ENCODE results near the gene BBS9.

The BBS9 gene

DNA sequence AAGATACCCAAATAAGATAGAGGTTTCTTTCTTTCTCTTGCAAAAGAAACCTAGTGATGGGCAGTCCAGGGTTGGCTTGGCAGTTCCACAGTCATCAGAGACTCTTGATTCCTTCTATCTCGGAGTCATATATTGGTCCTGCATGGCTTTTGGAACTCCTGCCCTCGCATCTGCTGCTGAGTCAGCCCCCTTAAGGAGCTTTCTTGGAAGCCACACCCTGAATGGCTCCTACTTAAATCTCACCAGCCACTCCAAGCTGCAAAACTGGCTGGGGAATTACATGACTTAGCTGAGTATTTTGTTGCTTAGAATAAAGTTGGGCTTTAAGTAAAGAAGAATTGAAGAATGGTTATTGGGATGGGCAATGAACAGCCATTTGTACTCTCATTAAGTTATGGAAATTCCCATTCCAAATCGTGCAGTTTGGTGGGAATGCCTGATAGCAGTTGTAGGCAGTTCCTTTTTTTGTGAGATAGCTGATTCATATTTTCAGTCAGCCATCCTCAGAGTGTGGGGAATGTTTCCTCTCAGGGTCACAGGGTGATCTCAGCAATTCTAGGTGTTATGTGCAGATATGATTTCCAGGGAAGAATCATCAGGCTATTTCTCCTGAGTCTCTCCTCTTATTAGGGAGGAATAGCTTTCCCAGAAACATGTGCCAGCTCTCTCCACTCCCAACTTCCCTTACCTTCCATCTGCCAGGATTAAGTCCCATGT lies 209.9 kb downstream of the BBS9 start:
- no peak overlapping the region for H3K27ac ChIP-seq (ENCODE audit: insufficient read depth, low read depth, low read length, poor library complexity, severe bottlenecking)
- H3K9me3 ChIP-seq (ENCODE audit: control insufficient read depth, low read length), result no peaks in the 10 kb centered on the region
- no peaks in the 10 kb centered on the region for H3K36me3 ChIP-seq (ENCODE audit: control insufficient read depth, insufficient read depth, low read length)
- no peaks in the 10 kb centered on the region for H3K27me3 ChIP-seq (ENCODE audit: control insufficient read depth, insufficient read depth, low read length, poor library complexity, severe bottlenecking)
- no peaks in the 10 kb centered on the region for H3K4me1 ChIP-seq (ENCODE audit: control insufficient read depth, insufficient read depth, low read length)
- 91 to 94% methylated on average over 3 of the region's 3 CpGs for WGBS, 2 experiments
- H3K4me3 ChIP-seq (ENCODE audit: insufficient read depth, low read depth, low read length), result no peak overlapping the region

DNA sequence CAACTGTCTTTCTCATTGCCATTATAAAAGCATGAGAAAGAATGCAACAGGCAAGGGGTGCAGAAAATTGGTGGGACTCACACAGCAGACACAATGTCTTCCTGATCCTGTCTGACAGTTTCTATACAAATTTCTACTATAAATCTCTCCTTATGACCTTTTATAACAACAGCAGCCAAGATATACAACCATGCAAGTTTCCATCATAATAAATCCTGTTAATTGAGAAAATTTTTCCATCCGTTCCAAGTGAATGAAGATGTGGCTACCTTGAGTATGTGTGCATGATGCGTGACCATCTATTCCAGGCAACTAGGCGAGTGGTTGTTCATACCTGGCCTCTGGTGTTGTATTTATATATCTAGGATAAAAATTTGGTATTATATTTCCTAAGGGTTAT lies 216.7 kb downstream of the BBS9 start:
- WGBS, 2 experiments, result 96% methylated on average over 3 of the region's 3 CpGs
- Histone ChIP-seq H3K36me3 (ENCODE audit: control insufficient read depth, insufficient read depth, low read length) (no peaks in the 10 kb centered on the region), H3K9me3 (ENCODE audit: control insufficient read depth, low read length) (no peaks in the 10 kb centered on the region), H3K4me1 (ENCODE audit: control insufficient read depth, insufficient read depth, low read length) (no peaks in the 10 kb centered on the region), H3K27ac (ENCODE audit: insufficient read depth, low read depth, low read length, poor library complexity, severe bottlenecking) (no peak overlapping the region), H3K4me3 (ENCODE audit: insufficient read depth, low read depth, low read length) (no peak overlapping the region), H3K27me3 (ENCODE audit: control insufficient read depth, insufficient read depth, low read length, poor library complexity, severe bottlenecking) (no peaks in the 10 kb centered on the region)

DNA sequence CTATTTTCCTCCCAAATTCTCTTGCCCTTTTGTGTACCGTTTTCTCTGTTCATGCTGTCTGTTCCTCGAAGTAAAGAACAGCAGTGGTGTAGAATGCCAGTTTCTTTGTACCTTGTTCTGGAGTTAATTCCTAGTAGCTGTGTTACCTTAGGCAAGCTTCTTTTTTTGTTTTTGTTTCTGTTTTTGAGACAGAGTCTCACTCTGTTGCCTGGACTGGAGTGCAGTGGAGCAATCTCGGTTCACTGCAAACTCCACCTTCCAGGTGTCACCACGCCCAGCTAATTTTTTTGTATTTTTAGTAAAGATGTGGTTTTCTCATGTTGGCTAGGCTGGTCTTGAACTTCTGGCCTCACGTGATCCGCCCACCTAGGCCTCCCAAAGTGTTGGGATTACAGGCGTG lies 221.2 kb downstream of the BBS9 start:
- Histone ChIP-seq H3K36me3 (ENCODE audit: control insufficient read depth, insufficient read depth, low read length) (no peaks in the 10 kb centered on the region), H3K4me1 (ENCODE audit: control insufficient read depth, insufficient read depth, low read length) (no peaks in the 10 kb centered on the region), H3K9me3 (ENCODE audit: control insufficient read depth, low read length) (no peaks in the 10 kb centered on the region), H3K27ac (ENCODE audit: insufficient read depth, low read depth, low read length, poor library complexity, severe bottlenecking) (no peak overlapping the region), H3K27me3 (ENCODE audit: control insufficient read depth, insufficient read depth, low read length, poor library complexity, severe bottlenecking) (no peaks in the 10 kb centered on the region), H3K4me3 (ENCODE audit: insufficient read depth, low read depth, low read length) (no peak overlapping the region)
- 91 to 94% methylated on average over 7 of the region's 7 CpGs for WGBS, 2 experiments

DNA sequence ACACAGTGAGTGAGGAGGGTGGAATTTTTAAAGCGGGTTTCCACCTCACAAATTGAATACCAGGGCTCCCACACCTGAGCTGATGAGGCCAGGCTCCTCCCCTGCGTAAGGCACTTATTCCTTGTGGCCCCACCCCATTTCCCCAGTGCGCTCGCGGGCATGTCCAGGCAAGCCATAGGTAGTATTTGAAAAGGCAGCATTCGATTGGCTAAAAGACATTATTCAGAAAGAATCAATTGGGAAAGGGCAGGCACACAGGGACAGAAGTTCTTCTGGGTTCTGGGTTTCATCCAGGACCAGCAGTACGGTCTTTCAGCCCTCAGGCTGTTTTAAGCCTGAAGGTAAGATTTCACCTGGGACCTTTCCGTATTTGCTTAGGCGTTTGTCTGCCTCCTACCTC lies 222.3 kb downstream of the BBS9 start:
- H3K27me3 ChIP-seq (ENCODE audit: control insufficient read depth, insufficient read depth, low read length, poor library complexity, severe bottlenecking), result no peaks in the 10 kb centered on the region
- no peaks in the 10 kb centered on the region for H3K9me3 ChIP-seq (ENCODE audit: control insufficient read depth, low read length)
- no peak overlapping the region for H3K4me3 ChIP-seq (ENCODE audit: insufficient read depth, low read depth, low read length)
- 92 to 93% methylated on average over 7 to 9 of the region's 9 CpGs for WGBS, 2 experiments
- H3K36me3 ChIP-seq (ENCODE audit: control insufficient read depth, insufficient read depth, low read length), result no peaks in the 10 kb centered on the region
- H3K4me1 ChIP-seq (ENCODE audit: control insufficient read depth, insufficient read depth, low read length), result no peaks in the 10 kb centered on the region
- no peak overlapping the region for H3K27ac ChIP-seq (ENCODE audit: insufficient read depth, low read depth, low read length, poor library complexity, severe bottlenecking)

DNA sequence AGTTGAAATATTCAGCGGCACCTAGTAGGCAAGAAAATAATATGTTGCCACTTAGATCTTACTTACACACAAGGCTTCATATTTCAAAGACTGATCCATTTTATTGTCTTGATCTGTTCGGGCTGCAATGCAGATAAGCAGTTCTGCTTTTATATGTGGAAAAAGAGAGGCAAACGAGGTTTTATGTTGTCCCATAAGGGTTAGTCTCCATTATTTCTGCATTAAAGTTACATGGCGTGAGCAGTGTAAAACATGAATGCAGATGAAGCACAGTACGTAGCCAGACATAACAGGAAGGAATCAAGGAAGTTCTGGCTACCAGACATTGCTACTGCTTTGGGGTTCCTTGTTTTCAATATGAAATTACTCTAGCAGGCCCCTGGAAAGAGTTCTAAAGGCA lies 224.8 kb downstream of the BBS9 start:
- 93 to 94% methylated on average over 4 to 5 of the region's 5 CpGs for WGBS, 2 experiments
- Histone ChIP-seq H3K27me3 (ENCODE audit: control insufficient read depth, insufficient read depth, low read length, poor library complexity, severe bottlenecking) (no peaks in the 10 kb centered on the region), H3K4me1 (ENCODE audit: control insufficient read depth, insufficient read depth, low read length) (no peaks in the 10 kb centered on the region), H3K9me3 (ENCODE audit: control insufficient read depth, low read length) (no peaks in the 10 kb centered on the region), H3K4me3 (ENCODE audit: insufficient read depth, low read depth, low read length) (no peak overlapping the region), H3K27ac (ENCODE audit: insufficient read depth, low read depth, low read length, poor library complexity, severe bottlenecking) (no peak overlapping the region), H3K36me3 (ENCODE audit: control insufficient read depth, insufficient read depth, low read length) (no peaks in the 10 kb centered on the region)

DNA sequence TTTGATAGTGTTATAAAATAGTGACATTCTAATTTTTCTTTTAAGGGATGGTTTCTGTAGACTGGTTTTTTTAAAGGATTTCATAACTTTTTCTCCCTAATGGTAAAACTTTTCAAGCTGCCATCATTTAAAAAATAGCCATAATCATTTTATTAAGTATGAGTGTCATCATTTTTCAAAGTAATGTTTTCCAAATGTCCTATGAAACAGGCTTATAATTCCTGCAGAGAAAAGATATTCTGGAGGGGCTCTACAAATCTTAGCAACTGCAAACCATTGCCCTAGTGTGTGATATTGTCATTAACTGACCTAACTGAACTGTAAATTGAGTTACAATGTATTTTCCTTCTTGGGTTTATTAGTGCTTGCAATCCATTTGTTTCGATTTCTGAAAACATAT lies 226.0 kb downstream of the BBS9 start:
- Histone ChIP-seq H3K27me3 (ENCODE audit: control insufficient read depth, insufficient read depth, low read length, poor library complexity, severe bottlenecking) (no peaks in the 10 kb centered on the region), H3K4me3 (ENCODE audit: insufficient read depth, low read depth, low read length) (no peak overlapping the region), H3K9me3 (ENCODE audit: control insufficient read depth, low read length) (no peaks in the 10 kb centered on the region), H3K27ac (ENCODE audit: insufficient read depth, low read depth, low read length, poor library complexity, severe bottlenecking) (no peak overlapping the region), H3K4me1 (ENCODE audit: control insufficient read depth, insufficient read depth, low read length) (no peaks in the 10 kb centered on the region), H3K36me3 (ENCODE audit: control insufficient read depth, insufficient read depth, low read length) (no peaks in the 10 kb centered on the region)
- 86% methylated on average over 1 of the region's 1 CpG; no CpG with 5 or more reads in 1 of the 2 experiments for WGBS, 2 experiments

DNA sequence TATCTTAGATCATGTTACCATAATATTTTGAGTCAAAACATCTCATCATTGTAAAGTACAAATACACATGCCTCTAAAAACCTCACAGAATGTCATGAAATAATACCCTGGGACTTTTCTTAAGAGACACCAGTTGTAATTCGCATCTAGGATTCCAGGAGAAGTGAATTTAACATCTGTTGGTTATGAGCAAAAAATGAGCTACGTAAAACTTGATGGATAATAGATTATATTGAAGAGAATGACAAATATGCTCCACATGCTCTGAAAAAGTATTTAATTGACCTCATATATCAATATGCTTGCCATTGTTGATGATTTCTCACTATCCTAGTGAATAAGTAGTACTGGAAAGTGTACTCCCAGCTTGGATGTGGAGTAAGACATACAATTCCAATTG lies 227.0 kb downstream of the BBS9 start:
- H3K9me3 ChIP-seq (ENCODE audit: control insufficient read depth, low read length), result no peaks in the 10 kb centered on the region
- no peak overlapping the region for H3K4me3 ChIP-seq (ENCODE audit: insufficient read depth, low read depth, low read length)
- no peak overlapping the region for H3K27ac ChIP-seq (ENCODE audit: insufficient read depth, low read depth, low read length, poor library complexity, severe bottlenecking)
- H3K4me1 ChIP-seq (ENCODE audit: control insufficient read depth, insufficient read depth, low read length), result no peaks in the 10 kb centered on the region
- no peaks in the 10 kb centered on the region for H3K36me3 ChIP-seq (ENCODE audit: control insufficient read depth, insufficient read depth, low read length)
- no peaks in the 10 kb centered on the region for H3K27me3 ChIP-seq (ENCODE audit: control insufficient read depth, insufficient read depth, low read length, poor library complexity, severe bottlenecking)
- 90 to 100% methylated on average over 2 of the region's 2 CpGs for WGBS, 2 experiments

DNA sequence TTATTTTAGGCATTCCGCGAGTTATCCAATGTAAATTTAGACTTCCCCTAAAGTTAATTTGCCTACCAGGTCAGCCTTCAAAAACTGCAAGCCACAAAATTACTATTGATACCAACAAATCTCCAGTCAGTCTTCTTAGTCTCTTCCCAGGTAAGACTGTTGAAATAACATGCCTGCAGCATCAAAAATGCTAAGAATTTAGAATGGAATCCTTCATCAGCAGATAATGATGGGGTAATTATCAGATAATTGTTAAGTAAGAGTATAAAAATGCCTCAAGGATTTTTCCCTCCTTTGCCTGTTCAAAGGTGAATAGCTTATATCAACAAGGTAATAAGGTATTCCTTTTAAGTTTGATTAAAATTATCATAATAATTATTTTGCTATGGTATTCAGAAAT lies 228.5 kb downstream of the BBS9 start:
- WGBS, 2 experiments, result 93 to 98% methylated on average over 2 of the region's 2 CpGs
- Histone ChIP-seq H3K4me1 (ENCODE audit: control insufficient read depth, insufficient read depth, low read length) (no peaks in the 10 kb centered on the region), H3K4me3 (ENCODE audit: insufficient read depth, low read depth, low read length) (no peak overlapping the region), H3K36me3 (ENCODE audit: control insufficient read depth, insufficient read depth, low read length) (no peaks in the 10 kb centered on the region), H3K27ac (ENCODE audit: insufficient read depth, low read depth, low read length, poor library complexity, severe bottlenecking) (no peak overlapping the region), H3K27me3 (ENCODE audit: control insufficient read depth, insufficient read depth, low read length, poor library complexity, severe bottlenecking) (no peaks in the 10 kb centered on the region), H3K9me3 (ENCODE audit: control insufficient read depth, low read length) (no peaks in the 10 kb centered on the region)

DNA sequence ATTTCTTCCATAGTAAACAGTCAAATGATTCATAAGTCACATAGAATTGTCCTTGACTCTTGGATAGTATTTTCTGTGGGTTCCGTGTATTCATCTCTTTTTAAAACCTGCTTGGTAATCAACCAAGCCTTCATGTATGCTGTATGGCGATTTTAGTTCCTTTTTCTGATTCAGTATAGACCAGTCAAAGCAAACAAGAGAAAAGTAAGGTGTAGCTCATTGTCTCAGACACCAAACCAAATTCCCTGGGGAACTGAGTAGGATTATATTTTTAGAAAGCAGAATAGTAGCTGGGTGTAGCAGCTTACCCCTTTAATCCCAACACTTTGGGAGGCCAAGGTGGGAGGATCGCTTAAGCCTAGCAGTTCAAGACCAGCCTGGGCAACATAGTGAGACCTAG lies 240.5 kb downstream of the BBS9 start:
- Histone ChIP-seq H3K36me3 (ENCODE audit: control insufficient read depth, insufficient read depth, low read length) (no peaks in the 10 kb centered on the region), H3K4me1 (ENCODE audit: control insufficient read depth, insufficient read depth, low read length) (no peaks in the 10 kb centered on the region), H3K27me3 (ENCODE audit: control insufficient read depth, insufficient read depth, low read length, poor library complexity, severe bottlenecking) (no peaks in the 10 kb centered on the region), H3K27ac (ENCODE audit: insufficient read depth, low read depth, low read length, poor library complexity, severe bottlenecking) (no peak overlapping the region), H3K4me3 (ENCODE audit: insufficient read depth, low read depth, low read length) (no peak overlapping the region), H3K9me3 (ENCODE audit: control insufficient read depth, low read length) (no peaks in the 10 kb centered on the region)
- 92 to 93% methylated on average over 3 of the region's 3 CpGs for WGBS, 2 experiments

DNA sequence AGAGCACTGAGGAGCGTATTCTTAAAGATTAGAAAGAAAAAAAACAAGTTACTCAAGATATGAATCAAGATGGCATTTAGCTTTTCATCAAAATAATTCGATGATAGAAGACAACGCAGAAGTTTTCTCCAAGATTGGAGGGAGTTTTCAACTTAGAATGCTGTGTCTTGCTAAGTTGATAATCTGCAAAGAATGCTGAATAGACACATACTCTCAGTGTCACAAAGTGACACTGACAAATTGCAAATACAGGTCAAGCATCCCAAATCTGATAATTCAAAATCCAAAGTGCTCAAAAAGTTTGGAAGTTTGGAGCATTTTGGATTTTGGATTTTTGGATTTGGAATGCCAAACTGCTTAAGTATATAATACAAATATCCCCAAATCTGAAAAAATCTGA lies 243.8 kb downstream of the BBS9 start:
- H3K9me3 ChIP-seq (ENCODE audit: control insufficient read depth, low read length), result no peaks in the 10 kb centered on the region
- WGBS, 2 experiments, result 93 to 100% methylated on average over 2 to 3 of the region's 3 CpGs
- H3K27ac ChIP-seq (ENCODE audit: insufficient read depth, low read depth, low read length, poor library complexity, severe bottlenecking), result no peak overlapping the region
- H3K36me3 ChIP-seq (ENCODE audit: control insufficient read depth, insufficient read depth, low read length), result no peaks in the 10 kb centered on the region
- no peaks in the 10 kb centered on the region for H3K4me1 ChIP-seq (ENCODE audit: control insufficient read depth, insufficient read depth, low read length)
- no peaks in the 10 kb centered on the region for H3K27me3 ChIP-seq (ENCODE audit: control insufficient read depth, insufficient read depth, low read length, poor library complexity, severe bottlenecking)
- H3K4me3 ChIP-seq (ENCODE audit: insufficient read depth, low read depth, low read length), result no peak overlapping the region

All from ectodermal cell (in vitro differentiated cells).